HG03565 (cell line): Measurements from ENCODE around the gene MVB12A.

Experiments used
- ATAC-seq: cut with Tn5 transposase; IDR thresholded peaks from one replicate; pipeline ENCODE4 v1.9.1; 2021; ENCODE audit warnings: mild to moderate bottlenecking, moderate library complexity; ENCODE audit not compliant: unreplicated experiment

The MVB12A gene

DNA sequence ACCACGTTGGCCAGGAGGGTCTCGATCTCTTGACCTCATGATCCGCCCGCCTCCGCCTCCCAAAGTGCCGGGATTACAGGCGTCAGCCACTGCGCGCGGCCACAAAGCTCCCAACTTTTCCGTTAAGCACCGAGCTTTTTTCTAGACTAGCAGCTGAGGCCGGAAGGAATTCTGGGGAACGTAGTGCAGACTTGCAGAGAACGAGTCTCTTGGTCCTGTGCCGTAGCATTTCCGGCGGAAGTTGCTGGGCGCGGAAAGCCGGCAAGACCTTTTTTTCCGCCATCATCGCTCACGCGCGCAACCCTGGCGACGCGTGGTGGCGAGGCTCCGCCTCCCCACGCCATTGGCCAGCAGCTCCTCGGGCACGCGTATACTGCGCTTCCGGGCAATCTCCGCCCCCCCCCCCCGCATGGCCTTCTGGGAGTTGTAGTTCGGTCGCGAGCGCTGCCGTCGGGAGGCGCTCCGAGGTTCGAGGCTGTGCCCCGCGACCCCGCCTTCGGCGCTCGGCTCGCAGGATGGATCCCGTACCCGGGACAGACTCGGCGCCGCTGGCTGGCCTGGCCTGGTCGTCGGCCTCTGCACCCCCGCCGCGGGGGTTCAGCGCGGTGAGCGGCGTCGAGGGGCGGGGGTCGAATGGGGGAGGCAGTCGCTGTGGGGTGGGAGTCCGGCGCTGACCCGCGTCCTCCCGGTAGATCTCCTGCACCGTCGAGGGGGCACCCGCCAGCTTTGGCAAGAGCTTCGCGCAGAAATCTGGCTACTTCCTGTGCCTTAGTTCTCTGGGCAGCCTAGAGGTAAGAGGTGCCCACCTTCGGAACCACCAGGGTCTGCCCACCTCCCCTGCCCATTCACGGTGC is at the start of gene MVB12A:
Gene MVB12A, plus strand, starts transcription at position 427 of the 854 bp plus-strand sequence. Its CDS starts 89 bp downstream, at position 516.
- peak; percentile 78 for ATAC-seq

DNA sequence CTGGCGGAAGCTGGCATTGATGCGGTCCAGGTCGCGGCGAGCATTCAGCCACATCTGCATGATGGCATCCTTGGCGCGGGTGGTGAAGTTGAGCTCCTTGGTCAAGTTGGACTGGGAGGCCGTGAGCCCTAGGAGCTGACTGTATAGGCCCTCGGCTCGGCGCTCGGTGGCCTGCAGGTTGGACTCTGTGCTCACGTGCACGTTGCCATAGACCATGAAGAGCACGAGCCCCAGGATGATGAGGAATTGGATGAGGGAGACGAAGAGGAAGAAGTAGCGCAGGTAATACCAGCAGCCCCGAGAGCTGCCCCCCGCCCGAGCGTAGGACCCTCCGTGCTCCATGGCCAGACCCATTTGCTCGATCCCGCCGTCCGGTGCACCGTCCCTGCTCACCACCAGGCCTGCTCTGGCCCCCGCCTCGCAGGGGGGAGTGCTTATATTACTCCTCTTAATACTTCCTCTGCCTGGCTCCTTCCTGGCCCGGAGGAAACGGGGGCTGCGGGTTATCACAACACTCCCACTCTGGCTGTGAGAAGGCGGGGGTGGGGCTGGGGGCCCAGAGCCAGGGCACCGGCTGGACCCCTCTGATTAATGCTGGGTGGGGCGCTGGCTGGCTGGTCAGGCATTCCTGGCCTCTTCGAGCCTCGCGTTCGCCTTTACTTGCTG is 42.8 kb upstream of the MVB12A start, which contains the start of gene PLVAP:
Gene PLVAP, minus strand, starts transcription at position 408 of the 666 bp plus-strand sequence. Its CDS starts 54 bp downstream, at position 354.
- ATAC-seq = no peak

- ATAC-seq = no peak
These were observed 41.6 kb upstream of the MVB12A start for GRCh38 chr19:17378271-17378670.

- no peak for ATAC-seq
These were observed 40.6 kb upstream of the MVB12A start for GRCh38 chr19:17379221-17379631.

DNA sequence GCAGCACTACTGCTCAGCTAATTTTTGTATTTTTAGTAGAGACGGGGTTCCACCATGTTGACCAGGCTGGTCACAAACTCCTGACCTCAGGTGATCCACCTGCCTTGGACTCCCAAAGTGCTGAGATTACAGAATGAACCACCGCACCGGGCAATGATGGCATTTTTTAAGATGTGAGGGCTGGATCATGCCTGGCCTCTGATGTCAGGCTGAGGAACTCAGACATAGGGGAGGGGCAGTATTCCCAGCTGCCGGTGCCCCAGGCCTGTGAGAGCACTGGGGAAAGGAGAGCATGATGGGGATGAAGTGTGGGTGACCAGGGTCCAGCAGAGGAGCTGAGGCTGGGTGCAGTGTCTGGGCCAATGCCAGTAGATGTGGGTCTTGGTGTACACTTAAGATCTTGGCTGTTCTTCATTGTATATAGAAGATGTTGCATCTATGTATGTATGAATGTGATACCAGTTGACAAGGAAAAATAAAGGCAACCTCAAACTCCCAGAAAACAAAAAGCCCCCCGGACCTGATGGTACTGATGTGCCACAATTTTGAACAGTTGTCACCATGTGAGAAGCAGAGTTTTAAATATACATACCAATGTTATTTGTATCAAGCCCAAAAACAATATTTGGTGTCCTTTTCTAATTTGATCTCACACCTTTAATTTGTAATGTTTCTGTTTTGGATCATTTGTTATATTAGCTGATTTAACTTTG is 39.3 kb upstream of the MVB12A start:
- no peak for ATAC-seq

GRCh38 chr19:17385878-17386611 is 33.8 kb upstream of the MVB12A start:
- no peak for ATAC-seq

DNA sequence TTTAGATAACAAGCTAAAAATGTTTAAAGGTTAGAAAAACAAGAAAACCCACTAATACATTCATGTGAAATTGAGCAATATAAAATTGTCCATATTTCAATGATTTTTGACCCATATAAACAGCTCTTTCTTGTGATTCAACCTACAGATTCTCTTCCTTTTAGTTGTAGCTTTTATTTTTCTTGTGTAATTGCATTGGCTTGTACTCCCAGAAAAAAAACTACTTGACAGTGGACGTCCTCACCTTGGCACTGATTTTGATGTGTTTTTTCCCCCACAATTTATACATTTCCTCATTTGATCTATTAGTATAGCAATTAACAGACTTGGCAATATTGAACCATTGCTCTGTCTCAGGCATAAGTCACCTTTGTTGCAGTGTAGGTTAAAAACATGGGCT is 30.6 kb upstream of the MVB12A start:
- no peak for ATAC-seq

- no peak for ATAC-seq
These were observed 29.7 kb upstream of the MVB12A start for GRCh38 chr19:17389957-17390664.

GRCh38 chr19:17390665-17391370 is 29.0 kb upstream of the MVB12A start:
- peak; percentile 88 for ATAC-seq

- ATAC-seq = no peak
These were observed 28.3 kb upstream of the MVB12A start for GRCh38 chr19:17391371-17392151.

DNA sequence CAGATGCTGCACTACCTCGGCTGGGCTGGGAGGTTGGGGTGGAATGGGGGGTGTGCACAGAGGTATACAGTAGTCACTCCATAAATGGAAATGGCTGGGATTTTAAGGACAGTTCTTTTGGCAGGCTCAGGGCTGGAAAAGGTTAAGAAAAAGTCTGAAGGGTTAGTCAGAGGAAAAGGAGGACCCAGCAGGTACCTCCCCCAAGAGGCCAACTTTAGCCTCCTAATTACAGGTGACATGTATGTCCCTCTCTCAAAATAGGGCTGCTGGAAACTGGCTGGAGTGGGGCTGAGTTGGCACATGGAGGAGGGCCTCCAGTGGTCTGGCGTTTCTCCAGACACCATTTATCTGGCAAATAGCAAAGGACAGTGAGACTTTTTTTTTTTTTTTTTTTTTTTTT is 26.8 kb upstream of the MVB12A start:
- no peak for ATAC-seq

DNA sequence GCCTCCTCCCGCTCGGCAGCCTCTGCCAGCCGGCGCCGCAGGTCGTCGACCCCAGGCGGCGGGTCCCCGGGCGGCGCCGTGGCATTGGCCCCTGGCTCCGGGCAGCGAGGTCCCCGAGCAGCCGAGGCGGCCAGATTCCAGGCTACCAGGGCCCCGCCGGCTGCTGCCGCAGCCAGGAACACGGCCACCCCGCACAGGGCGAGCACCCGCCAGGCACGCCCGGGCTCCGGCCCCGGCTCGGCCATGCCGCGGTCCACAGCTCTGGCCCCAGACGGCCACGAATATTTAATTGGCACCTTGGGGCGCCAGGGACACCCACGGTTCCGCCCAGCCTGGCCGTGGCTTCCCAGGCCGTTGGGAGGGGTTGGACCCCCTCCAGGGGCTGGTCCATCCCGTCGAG is 25.9 kb upstream of the MVB12A start, which contains the start of gene CCDC194:
Gene CCDC194, minus strand, starts transcription at position 283 of the 400 bp plus-strand sequence. Its CDS starts 38 bp downstream, at position 245.
- no peak for ATAC-seq

DNA sequence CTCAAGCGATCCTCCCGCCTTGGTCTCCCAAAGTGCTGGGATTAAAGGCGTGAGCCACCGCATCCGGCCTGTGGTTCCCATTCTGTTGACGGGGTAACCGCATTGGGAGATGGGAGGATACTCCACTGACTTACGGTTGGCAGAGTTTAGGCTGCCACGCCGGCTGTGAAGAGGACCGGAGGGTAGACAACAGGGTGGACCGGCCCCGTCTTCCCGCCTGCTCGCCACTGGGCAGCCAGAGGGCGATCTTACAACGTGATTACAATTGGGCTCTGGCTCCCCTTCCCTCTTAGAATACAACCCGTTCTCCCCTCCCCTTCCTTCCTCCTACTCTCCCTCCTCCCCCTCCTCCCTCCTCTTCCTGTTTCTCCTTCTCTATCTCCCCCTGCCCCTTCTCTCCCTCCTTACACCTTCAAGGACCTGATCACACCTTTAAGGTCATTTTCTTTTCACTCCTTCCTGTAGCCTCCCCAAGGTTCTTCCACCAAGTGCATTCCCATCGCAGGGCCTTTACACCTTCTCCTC is 24.9 kb upstream of the MVB12A start:
- no peak for ATAC-seq

GRCh38 chr19:17398902-17399527 is 20.8 kb upstream of the MVB12A start:
- no peak for ATAC-seq

DNA sequence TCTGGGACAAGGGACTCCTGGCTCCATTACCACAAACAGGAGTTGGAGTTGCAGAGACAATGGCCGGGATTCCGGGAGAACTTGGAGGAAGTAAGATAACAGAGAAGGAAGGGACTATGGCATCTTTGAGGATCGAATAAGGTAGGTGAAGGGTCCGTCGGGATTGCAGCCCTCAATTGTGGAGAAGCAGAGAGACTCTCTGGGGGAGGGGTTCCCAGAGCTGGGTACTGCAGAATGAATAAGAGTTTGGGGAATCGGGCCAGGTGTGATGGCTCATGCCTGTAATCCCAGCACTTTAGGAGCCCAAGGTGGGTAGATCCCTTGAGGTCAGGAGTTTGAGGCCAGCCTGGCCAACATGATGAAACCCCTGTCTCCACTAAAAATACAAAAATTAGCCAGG is 18.2 kb upstream of the MVB12A start:
- ATAC-seq = no peak

DNA sequence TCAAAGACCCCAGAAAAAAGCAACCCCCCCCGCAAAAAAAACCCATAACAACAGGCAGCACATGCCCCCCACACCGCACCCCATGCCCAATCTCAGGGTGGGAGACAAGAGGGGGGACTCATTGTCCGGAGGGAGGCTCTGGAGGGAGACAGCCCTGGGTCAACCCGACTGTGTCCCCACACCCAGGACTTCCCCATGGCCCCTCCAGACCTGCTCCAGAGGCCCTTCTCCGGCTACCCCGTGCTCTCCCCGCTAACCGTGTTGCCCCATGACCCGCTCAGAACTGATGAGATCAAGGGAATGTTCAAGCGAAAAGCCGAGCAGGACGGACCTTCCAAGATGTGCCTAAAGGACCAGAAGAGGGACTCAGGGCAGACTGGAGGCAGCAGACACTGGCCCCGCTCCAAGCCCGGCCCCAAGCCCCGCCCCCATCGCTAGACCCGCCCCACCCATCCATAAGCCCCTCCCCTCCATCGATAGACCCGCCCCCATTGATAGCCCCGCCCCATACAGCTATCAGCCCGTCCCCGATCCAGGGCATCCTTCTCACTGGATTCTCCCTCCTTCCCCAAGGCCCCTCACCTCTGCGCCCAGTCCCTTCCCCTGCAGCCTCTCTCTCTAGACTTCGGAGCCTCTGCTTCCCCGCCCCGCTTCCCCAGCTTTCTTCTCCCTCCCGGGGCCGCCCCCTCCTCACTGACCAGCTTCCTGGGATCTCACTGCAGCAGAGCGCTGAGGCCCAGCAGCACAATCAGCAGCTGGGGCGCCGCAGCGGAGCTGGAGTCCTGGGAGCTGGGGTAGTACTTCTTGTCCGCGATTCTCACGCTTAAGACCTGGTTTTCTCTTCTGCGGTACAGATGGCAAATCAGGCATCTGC is 16.6 kb upstream of the MVB12A start:
- ATAC-seq = no peak

DNA sequence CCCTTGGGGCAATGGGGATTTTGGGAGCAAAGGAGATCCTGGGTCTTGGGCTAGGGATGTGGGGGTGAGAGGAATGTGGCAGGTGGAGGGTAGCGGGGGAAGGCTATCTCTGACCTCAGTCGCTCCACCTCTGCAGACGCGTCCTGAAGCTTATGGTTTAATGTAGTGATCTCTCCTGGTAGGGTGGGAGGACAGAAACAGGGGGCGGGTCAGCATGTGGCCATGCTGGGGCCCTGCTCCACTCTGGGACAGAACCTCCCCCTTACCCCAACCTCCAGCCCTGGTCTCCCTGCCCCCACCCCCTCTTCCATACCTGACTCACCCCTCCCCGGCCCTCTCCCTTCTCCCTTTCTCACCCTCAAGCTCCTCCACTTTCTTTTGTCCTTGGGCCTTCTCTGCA is 15.8 kb upstream of the MVB12A start:
- no peak for ATAC-seq
